GM19025 (cell line): ENCODE measurements around the gene PCCA.
"Not testable (repeated sequence)": the region's sequence is repeated elsewhere in the genome, so short reads cannot be mapped to it uniquely, and the experiment has no call there.

Experiments
- ATAC-seq: cut with Tn5 transposase; IDR thresholded peaks from one replicate; pipeline ENCODE4 v1.9.1; 2021; ENCODE audit warnings: mild to moderate bottlenecking, low read depth, moderate library complexity; ENCODE audit not compliant: unreplicated experiment

Gene PCCA

DNA sequence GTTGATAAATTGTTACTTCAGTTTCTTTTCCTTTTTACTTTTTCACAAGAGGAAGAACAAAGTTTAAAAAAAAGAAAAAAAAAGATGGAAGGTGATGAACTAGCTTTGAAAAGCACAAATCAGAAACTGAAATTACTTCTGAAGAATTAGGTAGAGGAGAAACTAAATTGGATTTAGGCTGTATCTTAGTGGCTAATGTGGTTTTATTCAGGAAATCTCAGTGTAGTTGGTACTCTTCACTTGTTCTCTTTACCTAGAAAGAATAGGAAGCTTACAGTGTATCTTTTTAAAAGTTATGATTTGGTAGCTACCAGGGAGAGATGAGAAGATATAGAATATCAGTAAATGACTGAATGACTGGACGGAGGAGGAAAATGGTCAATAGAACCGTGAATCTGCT is 252.0 kb downstream of the PCCA start:
- no peak for ATAC-seq

DNA sequence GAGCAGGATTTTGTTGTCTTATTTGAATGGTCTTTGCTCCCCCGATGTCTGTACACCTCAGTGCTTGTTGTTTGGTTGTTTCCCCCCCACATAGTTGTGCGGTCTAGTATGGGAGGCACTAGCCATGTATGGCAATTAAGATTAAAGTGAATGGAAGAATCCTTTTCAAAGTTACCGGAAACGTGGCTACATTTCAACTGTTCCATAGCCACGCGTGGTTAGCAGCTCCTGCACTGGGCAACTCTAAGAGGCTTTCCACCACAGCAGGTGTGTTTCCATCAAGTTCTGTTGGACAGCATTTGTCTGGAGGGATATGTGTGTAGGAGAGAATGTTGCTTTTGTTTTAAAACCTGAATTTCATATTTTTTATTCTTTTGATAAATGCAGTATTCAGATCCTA is 252.4 kb downstream of the PCCA start:
- ATAC-seq = no peak

DNA sequence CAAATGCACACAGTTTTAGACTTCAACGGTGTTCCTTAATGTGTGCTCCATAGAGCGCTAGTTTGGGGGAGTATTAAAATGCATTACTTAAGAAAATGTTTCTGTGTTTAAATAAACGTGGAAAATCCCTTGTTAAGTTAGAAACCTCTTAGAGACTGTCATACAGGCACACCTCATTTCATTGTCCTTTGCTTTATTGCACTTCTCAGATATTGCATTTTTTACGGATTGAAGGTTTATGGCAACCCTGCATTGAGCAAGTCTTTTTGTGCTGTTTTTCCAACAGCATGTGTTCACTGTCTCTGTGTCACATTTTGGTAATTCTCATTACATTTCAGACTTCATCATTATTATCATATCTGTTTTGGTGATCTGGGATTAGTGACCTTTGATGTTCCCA is 255.7 kb downstream of the PCCA start:
- no peak for ATAC-seq

DNA sequence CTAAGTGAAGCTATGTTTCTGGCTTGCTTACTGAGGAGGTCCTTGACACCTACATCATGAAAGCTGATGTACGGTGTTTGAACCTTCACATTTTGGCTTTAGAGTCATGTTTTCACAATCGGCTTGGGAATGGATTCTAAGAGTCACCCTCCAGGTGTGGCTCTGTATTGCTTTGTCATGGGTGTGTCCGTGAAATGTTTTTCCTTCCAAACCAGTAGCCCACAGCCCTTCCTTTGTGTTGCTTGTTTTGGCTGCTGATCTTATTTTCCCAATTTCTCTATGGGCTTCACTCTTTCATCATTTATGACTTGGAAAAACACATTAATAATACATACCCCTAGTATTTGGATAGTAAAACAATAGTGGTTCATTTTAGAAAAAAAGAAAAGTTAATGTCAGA is 259.1 kb downstream of the PCCA start:
- ATAC-seq = no peak

DNA sequence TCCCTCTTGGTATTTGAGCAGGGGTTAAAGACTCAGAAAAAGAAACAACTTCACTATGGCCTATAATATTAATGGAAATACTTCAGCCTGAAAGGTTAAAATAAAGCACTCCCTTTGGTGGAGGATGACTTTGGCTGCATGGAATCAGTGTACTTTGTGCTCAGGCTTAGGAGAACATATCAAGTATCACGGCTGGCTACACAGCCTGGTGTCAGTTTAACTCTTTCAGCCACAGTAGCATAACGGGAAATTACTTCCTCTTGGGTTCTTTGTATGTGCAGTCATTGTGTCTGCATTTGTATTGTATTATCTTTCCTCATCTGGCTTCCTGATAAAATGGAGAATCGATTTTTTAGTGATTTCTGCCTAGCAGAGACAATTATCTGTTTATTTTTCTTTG is 260.7 kb downstream of the PCCA start:
- ATAC-seq = no peak

DNA sequence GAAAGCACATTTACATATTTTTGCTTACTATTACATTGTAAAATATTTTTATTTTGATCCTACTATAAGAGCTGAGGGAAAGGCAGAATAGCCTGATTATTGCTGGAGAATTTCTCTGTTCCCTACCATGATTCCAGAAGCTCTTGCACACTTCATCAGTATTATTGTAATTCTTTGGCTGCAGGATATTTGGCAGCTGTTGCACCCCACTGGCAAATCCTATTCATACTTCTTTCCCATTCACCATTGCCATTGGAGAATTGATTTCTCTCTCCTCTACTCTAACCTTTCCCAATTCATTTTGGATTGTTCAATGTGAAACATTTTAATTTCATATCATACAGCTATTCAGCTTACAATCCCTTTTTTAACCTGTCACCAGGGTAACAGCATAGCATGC is 261.7 kb downstream of the PCCA start:
- no peak for ATAC-seq

DNA sequence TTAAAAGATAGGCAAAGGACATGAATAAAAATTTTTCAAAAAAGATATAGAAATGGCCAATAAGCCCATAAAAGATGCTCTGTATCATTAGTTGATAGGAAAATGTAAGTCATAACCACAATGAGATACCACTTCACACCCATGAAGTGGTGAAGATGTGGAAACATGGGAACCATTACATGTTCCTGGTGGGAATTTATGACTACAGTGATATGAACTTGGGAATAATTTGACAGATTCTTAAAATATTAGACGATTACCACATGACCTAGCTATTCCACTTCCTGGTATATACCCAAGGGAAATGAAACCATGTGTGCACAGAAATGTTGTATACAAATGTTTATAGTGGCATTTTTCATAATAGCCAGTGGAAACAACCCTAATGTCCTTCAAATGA is 267.5 kb downstream of the PCCA start:
- no peak for ATAC-seq

DNA sequence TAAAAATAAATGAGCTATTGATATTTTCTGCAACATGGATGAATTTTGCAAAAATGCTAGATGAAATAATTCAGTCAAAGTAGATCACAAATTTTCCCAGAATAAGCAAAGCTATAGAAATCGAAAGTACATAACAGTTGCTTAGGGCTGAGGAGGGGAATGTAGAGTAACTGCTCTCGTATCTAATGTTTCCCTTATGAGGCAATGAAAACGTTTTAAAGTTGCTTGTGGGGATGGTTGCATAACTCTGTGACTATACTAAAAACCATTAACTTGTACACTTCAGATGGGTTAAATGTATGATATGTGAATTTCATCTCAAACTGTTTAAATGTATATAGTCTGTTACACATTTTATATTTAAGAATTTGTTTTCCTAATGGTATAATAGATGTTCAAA is 268.0 kb downstream of the PCCA start:
- ATAC-seq = no peak

DNA sequence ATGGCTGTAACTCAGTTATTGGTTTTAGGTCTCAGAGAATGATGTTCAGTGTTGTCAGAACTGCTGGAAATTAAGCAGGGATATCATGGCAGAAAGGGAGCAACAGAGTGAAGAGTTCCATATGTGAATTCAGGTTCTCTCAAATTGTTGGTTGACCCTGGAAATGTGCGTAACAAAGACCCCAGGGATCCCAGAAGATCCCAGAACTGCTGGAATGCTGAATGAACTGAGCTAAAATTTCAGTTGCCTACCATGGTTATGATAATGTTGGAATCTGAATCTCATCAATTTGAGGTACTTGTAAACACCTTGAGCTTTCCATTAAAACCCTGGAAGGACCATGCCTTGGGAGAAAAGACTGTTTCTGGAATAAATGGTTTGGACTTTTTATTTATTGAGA is 268.9 kb downstream of the PCCA start:
- no peak for ATAC-seq

DNA sequence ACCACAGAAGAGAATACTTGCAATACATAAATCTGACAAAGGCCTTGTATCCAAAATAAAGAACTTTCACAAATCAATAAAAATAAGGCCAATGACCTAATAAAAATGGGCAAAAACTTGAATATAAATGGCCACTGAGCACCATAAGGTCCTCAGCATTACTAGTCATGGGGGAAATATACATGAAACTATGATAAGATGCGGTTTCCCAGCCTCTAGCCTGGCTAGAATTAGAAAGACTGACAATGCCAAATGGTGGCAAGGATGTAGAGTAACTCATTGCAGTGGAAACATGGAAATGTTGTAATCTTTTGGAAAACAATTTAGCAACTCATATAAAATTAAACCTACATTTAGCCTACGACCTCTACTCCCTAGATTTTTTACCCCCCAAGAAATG is 272.6 kb downstream of the PCCA start:
- ATAC-seq = no peak

DNA sequence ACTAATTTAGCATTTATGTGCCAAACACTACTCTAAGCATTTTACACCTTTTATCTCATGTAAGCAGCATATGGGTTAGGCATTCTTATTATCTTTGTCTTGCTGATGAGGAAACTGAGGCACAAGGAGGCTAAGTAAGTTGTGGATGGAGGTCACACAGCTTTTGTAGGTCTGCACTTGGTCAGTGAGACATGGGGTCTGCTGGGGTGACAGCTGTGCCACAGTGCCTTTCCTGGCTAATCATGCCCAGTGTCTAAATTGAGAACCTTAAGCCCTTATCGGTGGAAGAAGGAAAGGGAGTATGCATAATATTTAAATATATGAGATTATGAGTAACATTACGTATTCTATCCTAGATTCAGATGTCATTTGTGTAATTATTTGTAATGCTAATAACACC is 273.5 kb downstream of the PCCA start:
- ATAC-seq = no peak

DNA sequence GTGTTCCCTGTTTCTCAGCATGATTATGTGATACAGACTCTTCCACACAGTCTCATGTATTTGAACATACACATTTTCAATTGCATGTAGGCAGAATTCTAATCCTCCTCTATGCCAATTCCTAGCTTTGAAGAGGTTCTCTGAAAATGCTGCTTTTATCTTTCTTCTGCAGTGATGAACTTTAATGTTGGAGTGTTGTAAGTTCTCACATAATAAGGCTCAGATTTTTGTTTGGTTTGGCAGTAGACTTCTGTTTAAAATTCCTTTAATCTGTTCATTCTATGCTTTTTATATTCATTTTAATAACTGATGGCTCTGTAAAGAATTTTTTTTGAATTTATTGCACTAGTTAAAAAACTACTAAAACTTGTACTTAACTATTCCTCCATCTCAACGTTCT is 273.9 kb downstream of the PCCA start:
- no peak for ATAC-seq

DNA sequence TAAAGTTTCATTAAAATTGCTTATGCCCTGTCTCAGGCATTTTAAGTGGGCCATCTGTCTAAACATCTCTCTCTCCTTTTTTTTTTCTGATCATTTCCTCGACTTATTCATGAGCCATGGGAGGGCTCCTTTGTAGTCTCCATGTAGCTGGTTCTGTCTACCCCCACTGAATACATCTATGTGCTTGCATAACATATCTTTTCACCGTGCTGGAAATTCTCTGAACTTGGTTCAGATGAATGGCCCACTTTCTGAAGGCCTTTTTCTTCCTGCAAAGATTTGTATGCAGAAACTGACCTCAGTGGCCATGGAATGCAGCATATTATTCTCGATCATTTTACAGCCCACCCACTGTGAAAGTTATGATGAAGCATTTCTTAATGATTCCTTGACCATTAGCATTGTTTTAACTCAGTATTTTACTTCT is 274.4 kb downstream of the PCCA start:
- ATAC-seq = no peak

DNA sequence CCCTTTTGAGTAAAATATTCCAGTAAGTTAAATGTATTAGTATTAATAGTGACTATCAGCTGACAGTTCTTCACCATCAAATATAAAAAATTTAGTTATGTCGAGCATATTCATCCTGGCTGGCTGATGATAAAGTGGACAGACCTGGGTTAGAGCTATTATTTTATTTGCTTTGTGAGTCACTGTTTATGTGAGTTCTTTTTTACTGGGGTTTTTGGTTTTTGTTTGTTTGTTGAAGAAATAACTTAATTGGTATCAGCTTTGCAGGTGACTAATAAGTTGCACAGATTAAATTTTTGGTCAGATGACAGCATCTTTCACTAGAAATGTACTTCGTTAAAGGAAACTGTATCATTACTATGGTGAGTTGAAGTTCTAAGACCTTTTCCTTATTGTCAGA is 275.0 kb downstream of the PCCA start:
- no peak for ATAC-seq

DNA sequence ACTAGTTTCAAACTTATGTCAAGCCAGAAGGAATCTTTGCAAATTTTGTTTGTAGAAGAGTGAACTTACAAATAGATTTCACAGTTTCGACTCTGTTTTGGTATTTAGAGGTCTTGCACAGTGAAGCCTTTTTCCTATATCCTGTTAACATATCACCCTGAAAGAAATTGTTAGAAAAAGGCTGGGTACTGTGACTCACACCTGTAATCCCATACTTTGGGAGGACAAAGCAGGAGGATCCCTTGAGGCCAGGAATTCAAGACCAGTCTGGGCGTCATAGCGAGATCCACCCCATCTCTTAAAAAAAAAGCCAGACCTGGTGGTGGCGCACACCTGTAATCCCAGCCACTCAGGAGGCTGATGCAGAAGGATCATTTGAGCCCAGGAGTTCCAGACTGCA is 275.7 kb downstream of the PCCA start:
- no peak for ATAC-seq

DNA sequence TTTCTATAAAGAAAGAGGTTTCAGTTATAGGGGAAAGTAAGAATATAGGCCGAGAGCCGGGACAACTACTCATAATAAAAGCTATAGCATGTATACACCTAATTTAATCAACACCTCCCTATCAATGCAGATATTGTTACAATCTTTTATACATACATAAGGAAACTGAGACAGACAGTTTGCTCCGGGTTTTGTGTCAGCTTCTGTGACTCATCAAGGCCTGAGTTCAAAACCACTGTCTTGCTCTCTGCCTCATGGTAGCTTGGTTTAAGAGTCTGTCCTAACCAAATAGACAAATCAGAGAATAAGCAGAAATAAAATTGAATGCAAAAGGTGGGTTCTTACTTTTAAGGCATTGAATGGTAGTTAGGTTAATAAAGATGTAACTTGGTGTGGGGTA is 276.8 kb downstream of the PCCA start:
- no peak for ATAC-seq

DNA sequence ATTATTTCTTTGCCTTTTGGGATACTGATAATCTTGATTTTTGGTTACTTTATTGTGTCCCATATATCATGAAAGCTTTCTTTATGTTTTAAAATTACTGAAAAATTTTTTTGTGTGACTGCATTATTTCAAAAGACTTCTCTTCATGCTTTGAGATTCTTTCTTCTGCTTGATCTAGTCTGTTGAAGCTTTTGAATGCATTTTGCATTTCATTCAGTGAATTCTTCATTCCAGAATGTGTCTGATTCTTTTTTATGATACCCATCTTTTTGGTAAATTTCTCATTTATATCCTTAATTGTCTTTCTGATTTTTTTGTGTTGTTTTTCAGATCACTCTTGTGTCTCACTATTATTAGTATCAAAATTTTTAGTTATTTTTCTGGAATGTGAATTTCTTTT is 289.6 kb downstream of the PCCA start:
- ATAC-seq = no peak

DNA sequence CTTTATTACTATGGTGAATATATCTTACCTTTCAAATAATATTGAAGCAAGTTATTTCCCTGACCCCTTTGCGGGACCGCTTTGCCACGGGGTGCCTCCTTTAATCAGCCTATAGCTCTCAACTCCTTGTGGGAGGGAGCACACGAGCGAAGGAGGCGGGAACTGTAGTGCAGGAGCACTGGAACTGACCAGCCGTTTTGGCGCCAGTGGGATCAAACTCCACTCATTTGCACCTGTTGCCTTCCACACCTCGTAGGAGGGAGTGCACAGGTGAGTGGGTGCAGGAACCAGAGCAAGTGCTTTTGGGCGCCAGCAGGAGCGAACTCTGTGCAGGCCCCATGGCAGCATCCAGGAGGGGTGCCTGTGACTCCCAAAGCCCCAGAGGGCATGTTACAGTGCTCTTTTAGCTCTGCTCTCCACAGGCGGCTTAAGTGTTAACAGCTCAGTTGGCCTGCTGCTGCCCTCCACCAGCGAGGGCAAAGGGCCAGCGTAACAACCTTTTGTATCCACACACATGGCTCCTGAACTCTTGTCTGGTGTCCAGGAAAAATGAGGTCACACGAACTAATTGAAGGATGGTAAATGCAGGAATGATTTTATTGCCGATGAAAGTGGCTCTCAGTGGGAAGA is 292.8 kb downstream of the PCCA start:
- ATAC-seq = no peak

DNA sequence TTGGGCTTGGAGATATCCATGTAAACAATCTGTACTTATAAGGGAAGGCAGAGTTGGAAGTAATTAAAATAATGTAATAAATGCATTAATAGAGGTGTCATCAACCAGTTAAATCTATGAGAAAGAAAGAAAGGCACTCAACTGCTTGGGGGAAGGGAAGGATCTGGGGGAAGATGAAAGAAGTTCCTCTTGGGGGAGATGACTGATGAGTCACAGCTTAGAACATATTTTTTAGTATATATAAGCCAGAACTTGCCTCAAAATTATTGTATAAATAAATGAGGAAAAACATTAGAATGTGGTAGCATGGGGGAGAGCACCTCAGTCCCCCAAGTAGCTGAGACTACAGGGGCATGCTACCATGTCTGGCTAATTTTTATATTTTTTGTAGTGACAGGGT is 293.9 kb downstream of the PCCA start:
- no peak for ATAC-seq

DNA sequence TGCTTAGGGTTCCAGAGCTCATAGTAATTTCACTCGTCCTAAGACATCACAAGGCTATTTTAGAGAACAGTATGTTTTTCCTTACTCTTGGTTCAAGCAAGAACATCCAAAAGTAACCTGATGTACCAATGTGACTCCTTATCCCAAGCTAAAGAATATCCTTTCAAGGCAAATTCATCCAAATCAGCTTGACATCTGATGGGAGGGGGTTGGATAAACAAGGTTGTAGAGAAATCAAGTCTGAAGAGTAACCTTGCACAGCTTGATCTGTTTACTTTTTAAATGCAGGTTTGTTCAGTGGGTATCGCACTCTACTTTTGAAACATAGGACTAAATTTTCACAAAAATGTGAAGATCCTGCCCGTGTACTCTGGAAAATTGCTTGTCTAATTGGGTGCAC is 298.5 kb downstream of the PCCA start:
- no peak for ATAC-seq

DNA sequence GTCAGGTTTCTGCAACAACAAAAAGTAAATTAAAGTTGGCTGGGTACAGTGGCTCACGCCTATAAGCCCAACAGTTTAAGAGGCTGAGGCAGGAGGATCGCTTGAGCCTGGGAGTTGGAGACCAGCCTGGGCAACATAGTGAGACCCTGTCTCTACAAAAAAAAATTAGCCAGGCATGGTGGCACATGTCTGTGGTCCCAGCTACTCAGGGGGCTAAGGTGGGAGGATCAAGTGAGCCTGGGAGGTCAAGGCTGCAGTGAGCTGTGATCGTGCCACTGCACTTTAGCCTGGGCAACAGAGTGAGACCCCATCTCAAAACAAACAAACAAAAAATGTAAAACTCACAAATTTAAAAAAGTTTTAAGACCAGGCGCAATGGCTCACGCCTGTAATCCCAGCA is 299.3 kb downstream of the PCCA start:
- not testable (repeated sequence) for ATAC-seq

DNA sequence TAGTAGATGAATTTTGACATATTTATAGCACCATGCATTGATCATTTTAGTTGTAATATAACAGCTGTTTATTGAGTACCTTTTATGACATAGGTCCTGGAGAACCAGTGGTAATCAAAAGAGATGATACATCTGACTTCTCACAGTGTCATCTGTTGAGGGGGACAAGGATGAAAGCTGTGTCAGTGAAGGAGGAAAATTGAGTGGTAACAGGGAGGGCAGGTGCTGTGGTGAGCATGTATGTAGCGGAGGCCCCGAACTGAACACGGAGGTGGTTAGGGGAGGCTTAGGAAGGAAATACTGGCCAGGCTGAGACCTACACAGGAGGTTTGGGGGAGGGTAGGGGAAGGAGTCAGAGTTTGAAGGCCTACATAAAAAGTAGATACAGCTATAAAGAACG is 300.0 kb downstream of the PCCA start:
- ATAC-seq = no peak

DNA sequence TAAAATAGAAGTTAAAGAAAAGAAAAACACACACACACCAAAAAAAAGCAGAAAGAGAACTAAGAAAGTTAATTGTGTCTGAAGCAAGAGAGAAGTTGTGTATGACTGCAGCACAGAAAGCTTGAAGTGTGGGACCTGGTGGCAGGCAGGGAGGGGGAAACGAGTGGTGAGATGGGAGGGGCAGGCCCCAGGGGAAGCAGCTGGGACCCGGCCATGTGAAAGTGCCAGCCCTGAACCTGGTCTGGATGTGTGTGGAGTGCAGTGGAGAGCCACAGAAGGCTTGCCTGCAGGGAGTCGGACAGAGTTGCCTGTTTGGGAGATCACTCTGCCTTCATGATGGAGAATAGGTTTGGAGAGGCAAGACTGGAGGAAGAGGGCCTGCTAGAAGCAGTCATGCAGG is 300.7 kb downstream of the PCCA start:
- no peak for ATAC-seq
